GM12878 (cell line): ENCODE results near the gene DENND1C. TPM values are rescaled to one million over a fixed set of nuclear protein-coding genes. Genes with fewer than 3 reads are reported as not detected.
A peak's percentile ranks its signal among the peaks of the same experiment; 100 is the strongest.

Experiments used
- ASH2L ChIP-seq: fragments of 300-600, 200-600 bp; sonication (generic); IDR thresholded peaks from 2 replicates; pipeline ENCODE4 v1.6.1; 2017; ENCODE audit warnings: low read depth, mild to moderate bottlenecking, borderline replicate concordance
- BACH1 ChIP-seq: fragments of 450-650 bp; IDR thresholded peaks from 2 replicates; pipeline ENCODE4 v1.6.1; 2017; ENCODE audit warnings: mild to moderate bottlenecking, borderline replicate concordance
- HSF1 ChIP-seq: fragments of 150-350 bp; IDR thresholded peaks from 2 replicates; pipeline ENCODE4 v1.6.1; 2014; ENCODE audit warnings: mild to moderate bottlenecking, low read depth, low read length
- IKZF2 ChIP-seq, 2 experiments: fragments of 450-650 bp; IDR thresholded peaks; 2 replicates each; pipeline ENCODE4 v1.6.1; 2017; ENCODE audit warnings: mild to moderate bottlenecking in 2 of 2, moderate library complexity in 2 of 2
- MEF2A ChIP-seq: IDR thresholded peaks from 2 replicates; pipeline ENCODE4 v1.6.1; 2011; ENCODE audit warnings: low read depth, mild to moderate bottlenecking, low read length, moderate library complexity; ENCODE audit not compliant: insufficient read depth
- MEF2B ChIP-seq: fragments of 450-650 bp; IDR thresholded peaks from 2 replicates; pipeline ENCODE4 v1.6.1; 2018; ENCODE audit warnings: mild to moderate bottlenecking, moderate library complexity; ENCODE audit not compliant: partially characterized antibody, poor library complexity, severe bottlenecking
- MYB ChIP-seq: fragments of 150-350 bp; IDR thresholded peaks from 2 replicates; pipeline ENCODE4 v1.6.1; 2014; ENCODE audit warnings: mild to moderate bottlenecking, low read depth, low read length, borderline replicate concordance
- PBX3 ChIP-seq: IDR thresholded peaks from 2 replicates; pipeline ENCODE4 v1.6.1; 2011; ENCODE audit warnings: mild to moderate bottlenecking, low read depth, low read length, moderate library complexity; ENCODE audit not compliant: insufficient replicate concordance
- POLR2AphosphoS2 ChIP-seq: IDR thresholded peaks from 2 replicates; pipeline ENCODE4 v1.6.1; 2011; ENCODE audit warnings: low read depth, mild to moderate bottlenecking, low read length, improper control_type of control experiment, moderate library complexity
- POU2F2 ChIP-seq: IDR thresholded peaks from 3 replicates; pipeline ENCODE4 v1.6.1; 2011; ENCODE audit warnings: low read depth, mild to moderate bottlenecking, low read length, borderline replicate concordance
- RELA ChIP-seq: fragments of 450-650 bp; IDR thresholded peaks from 2 replicates; pipeline ENCODE4 v1.8.0; 2014; ENCODE audit warnings: borderline replicate concordance; ENCODE audit not compliant: partially characterized antibody
- REST ChIP-seq: IDR thresholded peaks from 2 replicates; pipeline ENCODE4 v1.6.1; 2012; ENCODE audit warnings: mild to moderate bottlenecking, low read depth, low read length
- RUNX3 ChIP-seq: IDR thresholded peaks from 2 replicates; pipeline ENCODE4 v1.6.1; 2012; ENCODE audit warnings: low read length, inconsistent platforms
- SMAD1 ChIP-seq: fragments of 450-650 bp; IDR thresholded peaks from 2 replicates; pipeline ENCODE4 v1.6.1; 2018; ENCODE audit warnings: mild to moderate bottlenecking, low read depth; ENCODE audit not compliant: partially characterized antibody
- TAF1 ChIP-seq: IDR thresholded peaks from 2 replicates; pipeline ENCODE4 v1.6.1; 2011; ENCODE audit warnings: mild to moderate bottlenecking, low read depth, low read length, borderline replicate concordance
- WRNIP1 ChIP-seq: IDR thresholded peaks from 2 replicates; pipeline ENCODE4 v1.6.1; 2011; ENCODE audit warnings: low read depth, low read length, improper control_type of control experiment, borderline replicate concordance
- ZNF592 ChIP-seq: fragments of 450-650 bp; IDR thresholded peaks from 2 replicates; pipeline ENCODE4 v1.6.1; 2017; ENCODE audit warnings: mild to moderate bottlenecking, moderate library complexity
- ZSCAN29 ChIP-seq: fragments of 450-650 bp; IDR thresholded peaks from 2 replicates; pipeline ENCODE4 v1.6.1; 2017; ENCODE audit warnings: mild to moderate bottlenecking, moderate library complexity
- ZZZ3 ChIP-seq: IDR thresholded peaks from 2 replicates; pipeline ENCODE4 v1.6.1; 2011; ENCODE audit warnings: low read depth; ENCODE audit not compliant: control insufficient read depth, insufficient read length
- polyA plus RNA-seq, 11 experiments: library from polyadenylated mRNA; depleted of rRNA in 4 of 11; unstranded in 6 of 11; stranded (reverse) in 5 of 11; fragments of >200 nt; fragmentation: Nextera tagmentation in 4 of 11; fragmentation: Illumina TruSeq in 1 of 11; extraction: Ambion mirVana in 4 of 11; extraction: Trizol in 1 of 11; gene quantifications; 1 replicate in 1 of 11; 2 replicates in 10 of 11; pipeline versions ENCODE4 v1.2.1 to v1.2.3, GENCODE V29; 2011 to 2016; ENCODE audit warnings: inconsistent platforms in 2 of 11, missing spikeins in 2 of 11, low read depth in 1 of 11
- total RNA-seq, 4 experiments: library from RNA; depleted of rRNA in 3 of 4; stranded (reverse); fragments of >200 nt in 3 of 4; fragmentation: Illumina TruSeq in 1 of 4; extraction: Trizol in 1 of 4; gene quantifications; 2 replicates each; pipeline versions ENCODE4 v1.2.1 to v1.2.3, GENCODE V29; 2013 to 2021

Gene DENND1C
- total and polyA plus RNA-seq, 10 of the 15 experiments (the other 5 are each of a cell fraction or from before 2014, with no cell fraction given): 2.4 to 54.3 (median 32.7) TPM

GRCh38 chr19:6527893-6528543, 46.4 kb upstream of the DENND1C start (continued):
- TF ChIP-seq MYB (0 out of 2 replicates have a peak, but pooled peaks have one; percentile 14), PBX3 (no peak), SMAD1 (peak; percentile 14), POLR2AphosphoS2 (peak; percentile 25; the same call in 1 of the 2 replicates), TAF1 (peak; percentile 52; the same call in 1 of the 2 replicates), RELA (no peak), RUNX3 (peak; percentile 83), REST (no peak), HSF1 (peak; percentile 70; the same call in 1 of the 2 replicates), WRNIP1 (peak; percentile 77; the same call in 1 of the 2 replicates), ZNF592 (no peak; the same call in 1 of the 2 replicates), IKZF2 (IDR thresholded peaks at IDR 0.05) (peak; percentile 98), POU2F2 (peak; percentile 98), ZSCAN29 (no peak), MEF2A (0 out of 2 replicates have a peak, but pooled peaks have one; percentile 2), MEF2B (peak; percentile 97), ASH2L (no peak; the same call in 1 of the 2 replicates), BACH1 (no peak), ZZZ3 (no peak)
